GM12878 (cell line): ENCODE results near the gene HOXD10. TPM values are rescaled to one million over a fixed set of nuclear protein-coding genes. Genes with fewer than 3 reads are reported as not detected.

Source experiments
- ATAC-seq: fragments of 200-7000 bp; cut with Tn5 transposase; 3 replicates; pipeline ENCODE4 v1.9.1; 2020; ENCODE audit warnings: mild to moderate bottlenecking, moderate library complexity
- BruUV-seq: library from RNA; stranded (reverse); fragments of 400-500 nt; replicated peaks from 2 replicates; lab custom pipeline; 2021; lab: Mats Ljungman, UMichigan
- CTCF ChIA-PET: fragments of 300-600 bp; sonication (Branson Sonifier 250); formaldehyde crosslinking; extraction: SDS; loops from one replicate; lab custom pipeline; 2021; ENCODE audit warnings: inconsistent platforms; lab: Yijun Ruan, JAX
- POLR2A ChIA-PET: fragments of 350-600 bp; formaldehyde crosslinking; extraction: SDS; loops from one replicate; lab custom pipeline; 2021; ENCODE audit warnings: inconsistent platforms; lab: Charles Lee
- RAD21 ChIA-PET: fragments of 300-600 bp; sonication (Branson Sonifier 250); formaldehyde crosslinking; loops from one replicate; lab custom pipeline; 2023; ENCODE audit warnings: antibody characterized with exemption; ENCODE audit not compliant: unreplicated experiment; lab: Charles Lee
- SMC1A ChIA-PET: fragments of 300-600 bp; sonication (Branson Sonifier 250); formaldehyde crosslinking; loops from one replicate; lab custom pipeline; 2023; ENCODE audit not compliant: unreplicated experiment, uncharacterized antibody; lab: Charles Lee
- DNase-seq: peaks from one replicate; pipeline ENCODE4 v3.0.0-alpha.2; 2011; ENCODE audit warnings: low read depth, low spot score
- FAIRE-seq: peaks from 3 replicates; lab custom pipeline; 2011; peaks lifted over from hg19 to GRCh38; lab: Jason Lieb, UNC
- H2AFZ ChIP-seq: 2 replicates; pipeline ENCODE4 v1.6.0; 2011; ENCODE audit warnings: low read depth, low read length, control low read depth; ENCODE audit not compliant: control insufficient read depth
- H3K27ac ChIP-seq: 2 replicates; pipeline ENCODE4 v1.5.1; 2011; ENCODE audit warnings: control low read depth; ENCODE audit not compliant: control insufficient read depth, insufficient read depth
- H3K27me3 ChIP-seq, 2 experiments: replicated peaks in 1 of 2; 2 replicates each; pipeline versions ENCODE4 v1.6.0 to v1.6.1; 2011; ENCODE audit warnings: low read length in 1 of 2; ENCODE audit not compliant: control insufficient read depth in 2 of 2, insufficient read depth in 2 of 2
- H3K36me3 ChIP-seq, 2 experiments: 2 replicates each; pipeline ENCODE4 v1.5.1; 2011; ENCODE audit warnings: low read length in 1 of 2; ENCODE audit not compliant: control insufficient read depth in 2 of 2, insufficient read depth in 2 of 2
- H3K4me1 ChIP-seq: 2 replicates; pipeline ENCODE4 v1.6.1; 2011; ENCODE audit warnings: mild to moderate bottlenecking, low read length, moderate library complexity, mixed read lengths; ENCODE audit not compliant: control insufficient read depth, insufficient read depth
- H3K4me2 ChIP-seq: 2 replicates; pipeline ENCODE4 v1.6.0; 2011; ENCODE audit warnings: control low read depth; ENCODE audit not compliant: control insufficient read depth, insufficient read depth
- H3K4me3 ChIP-seq: fragments of 200-600 bp; sonication (generic); 2 replicates; pipeline ENCODE4 v1.5.1; 2016
- H3K79me2 ChIP-seq: 2 replicates; pipeline ENCODE4 v1.6.0; 2011; ENCODE audit warnings: low read length; ENCODE audit not compliant: control insufficient read depth, insufficient read depth
- H3K9ac ChIP-seq: 2 replicates; pipeline ENCODE4 v1.8.0; 2011; ENCODE audit warnings: low read length, control low read depth, mixed read lengths; ENCODE audit not compliant: control insufficient read depth, insufficient read depth
- H3K9me3 ChIP-seq: replicated peaks from 3 replicates; pipeline ENCODE4 v1.5.1; 2011; ENCODE audit warnings: mild to moderate bottlenecking, low read length; ENCODE audit not compliant: control insufficient read depth, insufficient read depth
- H4K20me1 ChIP-seq: 2 replicates; pipeline ENCODE4 v1.6.0; 2011; ENCODE audit not compliant: control insufficient read depth, insufficient read depth
- CUX1 ChIP-seq: IDR thresholded peaks from 2 replicates; pipeline ENCODE4 v1.6.1; 2012; ENCODE audit warnings: improper control_type of control experiment, low read depth, low read length; ENCODE audit not compliant: insufficient replicate concordance
- NR2C2 ChIP-seq: IDR thresholded peaks from 2 replicates; pipeline ENCODE4 v1.6.1; 2011; ENCODE audit warnings: borderline replicate concordance, low read depth; ENCODE audit not compliant: control insufficient read depth, insufficient read length
- ZZZ3 ChIP-seq: IDR thresholded peaks from 2 replicates; pipeline ENCODE4 v1.6.1; 2011; ENCODE audit warnings: low read depth; ENCODE audit not compliant: control insufficient read depth, insufficient read length
- WGBS: methylation state at CpG from one replicate; pipeline ENCODE4 v1.1.6; 2016; ENCODE audit warnings: low lambda C conversion rate; ENCODE audit not compliant: insufficient replicate concordance, insufficient coverage; ENCODE audit errors: missing lambda C conversion rate; 5-methylcytosine and 5-hydroxymethylcytosine counted together
- in situ Hi-C: fragments of 300-500 bp; cut with MboI; formaldehyde crosslinking; loops from 9 replicates; pipeline ENCODE4 v1.14.3; 2018; ENCODE audit warnings: mixed read lengths
- intact Hi-C: fragments of 100-400 bp; cut with micrococcal nuclease; formaldehyde crosslinking; loops from one replicate; pipeline ENCODE4 v1.14.2; 2022; ENCODE audit not compliant: unreplicated experiment
- polyA plus RNA-seq, 11 experiments: library from polyadenylated mRNA; depleted of rRNA in 4 of 11; unstranded in 6 of 11; stranded (reverse) in 5 of 11; fragments of >200 nt; fragmentation: Nextera tagmentation in 4 of 11; fragmentation: Illumina TruSeq in 1 of 11; extraction: Ambion mirVana in 4 of 11; extraction: Trizol in 1 of 11; gene quantifications; 1 replicate in 1 of 11; 2 replicates in 10 of 11; pipeline versions ENCODE4 v1.2.1 to v1.2.3, GENCODE V29; 2011 to 2016; ENCODE audit warnings: inconsistent platforms in 2 of 11, missing spikeins in 2 of 11, low read depth in 1 of 11
- total RNA-seq, 4 experiments: library from RNA; depleted of rRNA in 3 of 4; stranded (reverse); fragments of >200 nt in 3 of 4; fragmentation: Illumina TruSeq in 1 of 4; extraction: Trizol in 1 of 4; gene quantifications; 2 replicates each; pipeline versions ENCODE4 v1.2.1 to v1.2.3, GENCODE V29; 2013 to 2021

Gene HOXD10
- total and polyA plus RNA-seq, 10 of the 15 experiments (the other 5 are each of a cell fraction or from before 2014, with no cell fraction given) = not detected

GRCh38 chr2:176129813-176130146 is 13.2 kb downstream of the HOXD10 start:
- H3K4me3 ChIP-seq = no peak overlapping the region
- H2AFZ ChIP-seq = no peak overlapping the region
- ATAC-seq = no peak
- peaks cover 1% of the 10 kb centered on the region; the same call in 2 of the 3 replicates for H3K9me3 ChIP-seq
- H3K4me2 ChIP-seq = no peak overlapping the region
- ChIA-PET POLR2A (no interaction called here), SMC1A (no interaction called here), RAD21 (no interaction called here), CTCF (no interaction called here)
- intact Hi-C loops = loop anchor here (5.0 kb wide), 2 partner anchors 688 to 1033 kb away; no protein-coding TSS in a partner anchor
- no peak overlapping the region for H3K9ac ChIP-seq
- no peak for FAIRE-seq
- BruUV-seq = no TSS peak
- peaks cover 9 to 32% of the 10 kb centered on the region in 2 experiments for H3K27me3 ChIP-seq
- no peak overlapping the region for H3K27ac ChIP-seq
- TF ChIP-seq CUX1 = no peak
- TF ChIP-seq ZZZ3 = no peak
- no peak for TF ChIP-seq NR2C2
- H4K20me1 ChIP-seq = no peaks in the 10 kb centered on the region
- H3K36me3 ChIP-seq = no peaks in the 10 kb centered on the region
- in situ Hi-C loops = loop anchor here (5.0 to 25.0 kb wide), 4 partner anchors 508 to 1208 kb away; no protein-coding TSS in a partner anchor
- no peaks in the 10 kb centered on the region for H3K79me2 ChIP-seq
- H3K4me1 ChIP-seq = no peaks in the 10 kb centered on the region
- WGBS = 91% methylated on average over 24 of the region's 43 CpGs
- no peak for DNase-seq
